DMS53 treated with DMSO at 0.1 percent for 48 hours (cell line): ENCODE results near the gene ITPRID2.
A peak's percentile ranks its signal among the peaks of the same experiment; 100 is the strongest.

Experiments used
- DNase-seq: peaks from one replicate; lab custom pipeline; 2025; ENCODE audit not compliant: unreplicated experiment; lab: John Stamatoyannopoulos, UW

ITPRID2 gene

GRCh38 chr2:181891258-181891965 lies at the start of gene ITPRID2:
TSS of gene ITPRID2 (plus strand) at chr2:181891730. CDS start at chr2:181892067, 337 bp downstream.
- DNase-seq: peak; percentile 87

GRCh38 chr2:181844551-181845290 lies 46.8 kb upstream of the ITPRID2 start:
- DNase-seq: no peak

GRCh38 chr2:181846399-181847197 lies 44.9 kb upstream of the ITPRID2 start:
- no peak for DNase-seq

DNA sequence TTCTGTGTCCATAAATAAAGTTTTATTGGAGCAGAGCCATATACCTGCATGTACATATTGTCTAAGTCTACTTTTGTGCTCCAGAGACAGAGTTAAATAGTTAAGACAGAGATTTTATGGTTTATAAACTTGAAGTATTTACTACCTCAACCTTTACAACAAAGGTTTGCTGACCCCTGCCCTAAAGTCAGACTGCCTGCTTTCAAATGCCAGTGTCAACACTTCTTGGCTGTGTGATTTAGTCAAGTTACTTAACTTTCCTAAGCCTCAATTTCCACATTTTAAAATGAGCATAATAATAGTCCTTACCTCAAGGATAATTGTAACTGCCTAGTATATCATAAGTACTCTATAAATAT lies 44.4 kb upstream of the ITPRID2 start:
- no peak for DNase-seq

- DNase-seq: no peak
Measured at GRCh38 chr2:181847702-181848101, 43.8 kb upstream of the ITPRID2 start.

DNA sequence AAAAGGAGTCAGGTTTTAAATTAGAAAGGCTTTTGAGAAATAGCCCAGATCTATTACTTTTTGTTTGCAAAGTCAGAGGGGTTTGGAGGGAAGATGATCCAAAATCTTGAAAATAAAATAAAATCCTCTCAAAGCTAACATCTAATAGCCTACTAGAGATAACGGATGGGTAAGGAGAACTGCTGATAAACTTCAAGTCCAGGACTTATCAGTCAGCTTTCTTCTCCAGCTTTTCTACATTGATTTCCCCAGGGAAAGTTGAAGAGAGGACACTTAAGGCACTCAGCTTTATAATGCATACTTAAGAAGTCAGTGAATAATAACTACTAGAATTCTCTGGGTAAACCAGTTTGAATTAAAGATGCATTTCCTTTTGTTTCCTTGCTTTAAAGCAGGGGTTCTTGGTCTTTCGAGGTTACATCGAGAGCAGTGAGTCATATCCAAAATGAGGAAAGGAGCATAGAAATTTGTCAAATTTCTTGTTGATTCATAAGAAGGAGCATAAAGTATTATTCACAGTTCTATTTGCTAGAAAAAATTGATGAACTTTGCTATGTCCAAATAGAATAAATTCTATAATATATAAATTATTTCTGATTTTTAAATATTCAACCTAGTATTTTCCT lies 43.2 kb upstream of the ITPRID2 start:
- no peak for DNase-seq

GRCh38 chr2:181849601-181850000 lies 41.9 kb upstream of the ITPRID2 start:
- no peak for DNase-seq

DNA sequence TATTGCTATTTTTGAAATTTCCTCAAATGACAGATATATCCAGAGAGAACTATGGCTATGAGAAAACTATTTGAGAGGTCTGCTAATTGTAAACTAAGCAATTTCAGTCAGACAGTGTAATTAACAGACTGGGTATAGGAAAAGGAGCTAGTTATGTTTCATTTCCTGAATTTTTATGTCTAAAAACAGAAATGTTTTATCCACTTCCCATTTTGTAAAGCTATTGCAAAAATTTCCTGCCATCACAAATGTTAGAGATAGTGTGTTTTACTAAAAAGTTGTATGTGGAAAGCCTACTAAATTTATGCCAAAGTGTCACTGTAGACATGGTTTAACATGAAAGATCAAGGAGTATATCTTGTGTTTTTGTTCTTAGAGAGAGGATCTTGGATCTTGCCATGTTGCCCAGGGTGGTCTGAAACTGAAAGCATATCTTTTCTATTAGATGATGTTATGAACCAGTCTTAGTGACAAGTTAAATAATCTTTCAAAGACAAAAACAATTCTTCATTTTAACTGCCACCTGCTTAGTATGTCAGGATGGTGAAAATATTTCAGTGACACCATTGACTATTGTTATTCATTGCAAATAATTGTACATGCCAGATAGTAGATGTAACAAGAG lies 40.5 kb upstream of the ITPRID2 start:
- DNase-seq: no peak

DNA sequence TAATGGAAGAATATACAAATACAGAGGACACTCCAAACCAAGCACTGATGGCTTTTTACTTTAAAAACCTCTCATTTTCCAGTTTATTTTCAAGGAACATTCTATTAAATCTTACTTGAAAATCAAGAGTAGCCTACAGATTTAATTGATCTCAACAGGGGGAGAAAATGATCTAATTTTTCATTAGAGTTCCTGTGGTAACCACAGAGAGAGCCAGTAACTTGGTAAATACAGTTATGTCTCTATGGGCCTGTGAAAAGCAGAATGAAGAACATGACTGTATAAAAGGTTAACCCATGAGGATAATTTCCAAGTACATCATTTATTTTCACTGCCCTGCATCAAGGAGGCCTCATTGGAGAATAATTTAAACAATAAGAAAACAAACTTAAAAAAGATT lies 39.8 kb upstream of the ITPRID2 start:
- DNase-seq: no peak

GRCh38 chr2:181853696-181854095 lies 37.8 kb upstream of the ITPRID2 start:
- no peak for DNase-seq

DNA sequence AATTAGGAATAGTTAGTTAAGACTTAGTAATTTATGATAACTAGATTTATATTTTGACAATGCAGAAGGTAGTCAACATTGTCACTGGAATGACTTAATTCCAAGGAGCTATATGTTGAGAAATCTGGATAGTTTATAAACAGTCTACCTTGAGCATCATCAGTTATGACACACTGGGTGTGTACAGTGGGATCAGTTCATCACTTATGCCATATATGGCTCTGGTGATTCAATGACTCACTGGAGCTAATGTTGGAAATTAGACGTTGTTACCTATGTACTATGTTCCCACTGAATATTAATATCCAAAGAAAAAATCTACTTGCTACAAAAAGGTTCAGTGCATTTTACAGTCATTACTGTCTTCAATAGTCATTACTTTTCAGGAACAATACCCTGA lies 34.0 kb upstream of the ITPRID2 start:
- no peak for DNase-seq

DNA sequence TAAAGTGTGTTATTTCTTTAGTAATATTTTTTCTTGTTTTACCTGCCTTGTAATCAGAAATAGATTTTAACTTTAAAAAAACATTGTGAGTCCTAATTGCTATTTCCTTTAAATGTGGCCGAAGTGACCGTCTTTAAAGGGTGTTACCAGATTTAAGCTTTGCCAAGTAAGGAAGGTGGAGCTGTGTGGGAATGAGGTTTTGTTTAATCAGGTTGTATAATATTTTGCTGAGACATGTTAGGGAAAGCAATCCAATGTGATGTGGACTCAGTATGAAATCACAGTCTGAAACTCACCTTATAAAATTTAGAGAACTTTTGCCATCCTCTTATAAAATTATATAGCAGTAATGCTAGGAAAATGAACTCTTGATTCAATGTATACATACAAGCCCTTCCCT lies 32.9 kb upstream of the ITPRID2 start:
- DNase-seq: no peak

GRCh38 chr2:181859123-181859522 lies 32.4 kb upstream of the ITPRID2 start:
- DNase-seq: no peak

- DNase-seq: no peak
Measured at GRCh38 chr2:181859803-181860202, 31.7 kb upstream of the ITPRID2 start.

DNA sequence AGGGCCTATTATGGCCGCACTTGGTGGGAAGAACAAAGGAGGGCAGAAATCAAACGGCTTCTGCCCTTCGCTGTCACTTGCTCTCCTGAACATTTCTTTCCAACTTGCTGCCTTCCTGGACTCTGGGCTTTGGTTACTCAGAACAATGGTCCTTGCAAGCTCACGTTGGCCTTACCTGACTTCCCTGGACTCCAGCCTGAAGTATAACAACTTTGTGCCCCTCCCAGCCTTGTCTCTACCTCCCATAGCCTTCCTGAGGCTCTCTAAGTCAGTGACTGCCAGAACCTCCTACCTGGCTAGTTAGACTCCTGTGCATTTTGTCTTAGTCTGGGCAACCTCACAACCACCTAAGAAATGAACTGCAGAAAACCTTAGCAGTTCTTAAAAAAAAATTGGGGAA lies 30.2 kb upstream of the ITPRID2 start:
- DNase-seq: no peak

DNA sequence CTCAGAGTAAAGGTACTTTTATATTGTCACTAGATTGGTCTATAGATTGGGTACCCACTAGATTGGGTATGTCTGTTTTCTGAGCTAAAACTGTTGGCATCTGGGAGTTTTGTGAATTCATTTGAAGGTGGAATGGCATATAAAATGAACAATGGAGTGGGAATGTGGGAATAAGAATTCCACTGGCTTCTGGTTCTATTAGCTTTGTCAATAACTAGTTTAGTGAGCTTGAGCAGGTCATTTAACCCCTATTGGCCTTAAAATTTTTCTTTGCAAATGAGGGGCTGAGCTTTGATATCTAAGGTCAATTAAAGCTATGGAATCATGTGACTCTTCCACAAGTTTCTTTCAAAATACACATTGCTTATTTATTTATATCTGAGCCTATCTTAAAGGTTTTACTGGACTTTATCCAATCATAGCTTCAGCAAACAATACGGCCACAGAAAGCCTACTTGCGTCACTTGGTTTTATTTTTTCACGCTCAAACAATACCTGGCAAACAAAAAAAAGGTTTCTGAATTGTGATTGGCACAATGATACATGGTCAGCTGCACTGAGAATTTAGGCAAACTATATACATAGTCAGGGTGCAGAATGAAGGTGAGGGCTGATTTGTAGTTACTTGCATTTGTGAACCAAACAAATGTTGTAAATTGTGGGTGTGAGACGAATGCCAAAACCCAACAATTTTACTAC lies 28.8 kb upstream of the ITPRID2 start:
- no peak for DNase-seq

- no peak for DNase-seq
Measured at GRCh38 chr2:181872178-181872577, 19.4 kb upstream of the ITPRID2 start.

DNA sequence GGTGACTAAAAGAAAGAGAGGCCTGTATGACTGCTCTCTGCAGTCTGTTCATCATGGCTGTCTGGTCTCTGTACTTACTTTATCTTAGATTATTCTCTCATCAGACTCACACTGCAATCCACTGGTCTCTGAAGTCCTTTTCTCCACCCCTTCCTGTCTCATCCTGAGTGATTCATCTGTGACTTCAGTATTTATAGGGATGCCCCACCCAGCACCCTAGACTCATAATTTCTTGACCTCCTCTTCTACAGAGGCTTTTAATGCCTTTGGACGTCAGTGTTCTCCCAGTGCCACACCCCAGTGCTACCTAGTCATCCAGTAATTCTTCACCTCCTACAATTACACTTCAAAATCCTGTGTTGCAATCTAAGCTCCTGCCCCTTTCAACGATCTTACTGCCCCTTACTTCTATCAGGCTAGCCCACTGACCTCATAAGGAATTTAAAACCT lies 14.9 kb upstream of the ITPRID2 start:
- DNase-seq: no peak

GRCh38 chr2:181877181-181877664 lies 14.3 kb upstream of the ITPRID2 start:
- no peak for DNase-seq

GRCh38 chr2:181878448-181878847 lies 13.1 kb upstream of the ITPRID2 start:
- DNase-seq: no peak
